HCT116 (cell line): Measurements from ENCODE around the gene PCDHGA1. TPM values are rescaled to one million over a fixed set of nuclear protein-coding genes. Genes with fewer than 3 reads are reported as not detected.

ENCODE experiments used
- CBX3 ChIP-seq: IDR thresholded peaks from 2 replicates; pipeline ENCODE4 v1.6.1; 2012; ENCODE audit warnings: low read depth
- CEBPB ChIP-seq: IDR thresholded peaks from 2 replicates; pipeline ENCODE4 v1.6.1; 2012; ENCODE audit warnings: low read depth
- EGR1 ChIP-seq: IDR thresholded peaks from 2 replicates; pipeline ENCODE4 v1.6.1; 2012; ENCODE audit warnings: low read depth
- MAX ChIP-seq: IDR thresholded peaks from 2 replicates; pipeline ENCODE4 v1.6.1; 2012
- POLR2A ChIP-seq: IDR thresholded peaks from 2 replicates; pipeline ENCODE4 v1.7.0; 2011; ENCODE audit warnings: borderline replicate concordance; ENCODE audit not compliant: insufficient read depth, insufficient read length; ENCODE audit errors: extremely low read depth
- POLR2AphosphoS5 ChIP-seq: IDR thresholded peaks from 2 replicates; pipeline ENCODE4 v1.6.1; 2011; ENCODE audit warnings: mild to moderate bottlenecking, low read depth, low read length, moderate library complexity
- SIN3A ChIP-seq: IDR thresholded peaks from 2 replicates; pipeline ENCODE4 v1.6.1; 2012; ENCODE audit warnings: low read depth
- ZFX ChIP-seq: fragments of 450-650 bp; IDR thresholded peaks from 2 replicates; pipeline ENCODE4 v1.6.1; 2017
- ZNF274 ChIP-seq: fragments of 200-500 bp; sonication (Bioruptor generic); IDR thresholded peaks from 2 replicates; pipeline ENCODE4 v1.6.1; 2014; ENCODE audit warnings: mild to moderate bottlenecking, low read depth, low read length, inconsistent platforms
- total RNA-seq: library from RNA; stranded (reverse); gene quantifications from one replicate; pipeline ENCODE4 v1.2.1, GENCODE V29; 2021; ENCODE audit not compliant: unreplicated experiment
- TF ChIP-seq, protein P1 (sequence below), 3 experiments: fragments of 200-600 bp in 1 of 3; sonication (generic) in 1 of 3; IDR thresholded peaks in 2 of 3; conservative IDR thresholded peaks in 1 of 3; 2 replicates each; pipeline ENCODE4 v1.5.1; 2012 to 2017; ENCODE audit warnings: low read depth in 2 of 3, low read length in 2 of 3, antibody characterized with exemption in 1 of 3, borderline replicate concordance in 1 of 3, control low read depth in 1 of 3, mild to moderate bottlenecking in 1 of 3, mixed read lengths in 1 of 3, mixed run types in 1 of 3, moderate library complexity in 1 of 3; ENCODE audit not compliant: insufficient read depth in 1 of 3
- TF ChIP-seq, protein P2 (sequence below): IDR thresholded peaks from 2 replicates; pipeline ENCODE4 v1.6.1; 2012; ENCODE audit warnings: low read depth

PCDHGA1 gene
- total RNA-seq, 1 experiment from 2014 or later: 0.05 TPM

DNA sequence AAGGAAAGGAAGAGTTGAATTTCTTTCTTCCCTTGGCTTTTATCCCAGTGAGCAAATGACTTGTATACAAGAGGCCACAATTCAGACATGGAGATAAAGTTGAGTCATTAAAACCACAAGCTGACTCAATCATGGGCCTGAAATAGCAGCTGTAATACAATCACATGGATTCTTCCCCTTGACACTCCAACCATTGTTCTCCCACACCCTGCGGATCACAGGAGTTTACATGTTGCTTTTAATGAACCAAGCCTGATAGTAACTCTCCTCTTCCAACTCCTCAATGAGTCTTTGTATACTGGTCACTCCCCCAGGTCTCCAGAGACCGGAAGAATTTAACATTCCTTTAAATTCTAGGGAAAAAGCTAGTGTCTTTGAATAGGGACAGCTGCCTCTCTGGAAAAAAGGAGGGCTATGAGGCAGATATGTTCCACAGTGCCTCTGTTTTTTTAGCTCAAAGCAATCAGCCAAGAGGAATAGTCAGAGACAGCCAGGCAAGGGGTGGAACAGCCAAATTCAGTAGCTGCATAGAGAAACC lies 191.0 kb downstream of the PCDHGA1 start (continued):
- TF ChIP-seq, protein P1, sequence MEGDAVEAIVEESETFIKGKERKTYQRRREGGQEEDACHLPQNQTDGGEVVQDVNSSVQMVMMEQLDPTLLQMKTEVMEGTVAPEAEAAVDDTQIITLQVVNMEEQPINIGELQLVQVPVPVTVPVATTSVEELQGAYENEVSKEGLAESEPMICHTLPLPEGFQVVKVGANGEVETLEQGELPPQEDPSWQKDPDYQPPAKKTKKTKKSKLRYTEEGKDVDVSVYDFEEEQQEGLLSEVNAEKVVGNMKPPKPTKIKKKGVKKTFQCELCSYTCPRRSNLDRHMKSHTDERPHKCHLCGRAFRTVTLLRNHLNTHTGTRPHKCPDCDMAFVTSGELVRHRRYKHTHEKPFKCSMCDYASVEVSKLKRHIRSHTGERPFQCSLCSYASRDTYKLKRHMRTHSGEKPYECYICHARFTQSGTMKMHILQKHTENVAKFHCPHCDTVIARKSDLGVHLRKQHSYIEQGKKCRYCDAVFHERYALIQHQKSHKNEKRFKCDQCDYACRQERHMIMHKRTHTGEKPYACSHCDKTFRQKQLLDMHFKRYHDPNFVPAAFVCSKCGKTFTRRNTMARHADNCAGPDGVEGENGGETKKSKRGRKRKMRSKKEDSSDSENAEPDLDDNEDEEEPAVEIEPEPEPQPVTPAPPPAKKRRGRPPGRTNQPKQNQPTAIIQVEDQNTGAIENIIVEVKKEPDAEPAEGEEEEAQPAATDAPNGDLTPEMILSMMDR (IDR thresholded peaks at IDR 0.05 in 2 of 3, conservative IDR thresholded peaks at IDR 0.05 in 1 of 3; ENCODE audit: borderline replicate concordance in 1 of 3, insufficient read depth in 1 of 3, low read depth in 2 of 3, low read length in 2 of 3): no peak
- TF ChIP-seq ZFX (no peak), POLR2AphosphoS5 (peak; percentile 69; the same call in 1 of the 2 replicates), POLR2A (no peak), ZNF274 (no peak), CEBPB (peak; percentile 95), CBX3 (peak; percentile 99), EGR1 (peak; percentile 52; the same call in 1 of the 2 replicates), SIN3A (peak; percentile 98), MAX (peak; percentile 94)
- TF ChIP-seq, protein P2, sequence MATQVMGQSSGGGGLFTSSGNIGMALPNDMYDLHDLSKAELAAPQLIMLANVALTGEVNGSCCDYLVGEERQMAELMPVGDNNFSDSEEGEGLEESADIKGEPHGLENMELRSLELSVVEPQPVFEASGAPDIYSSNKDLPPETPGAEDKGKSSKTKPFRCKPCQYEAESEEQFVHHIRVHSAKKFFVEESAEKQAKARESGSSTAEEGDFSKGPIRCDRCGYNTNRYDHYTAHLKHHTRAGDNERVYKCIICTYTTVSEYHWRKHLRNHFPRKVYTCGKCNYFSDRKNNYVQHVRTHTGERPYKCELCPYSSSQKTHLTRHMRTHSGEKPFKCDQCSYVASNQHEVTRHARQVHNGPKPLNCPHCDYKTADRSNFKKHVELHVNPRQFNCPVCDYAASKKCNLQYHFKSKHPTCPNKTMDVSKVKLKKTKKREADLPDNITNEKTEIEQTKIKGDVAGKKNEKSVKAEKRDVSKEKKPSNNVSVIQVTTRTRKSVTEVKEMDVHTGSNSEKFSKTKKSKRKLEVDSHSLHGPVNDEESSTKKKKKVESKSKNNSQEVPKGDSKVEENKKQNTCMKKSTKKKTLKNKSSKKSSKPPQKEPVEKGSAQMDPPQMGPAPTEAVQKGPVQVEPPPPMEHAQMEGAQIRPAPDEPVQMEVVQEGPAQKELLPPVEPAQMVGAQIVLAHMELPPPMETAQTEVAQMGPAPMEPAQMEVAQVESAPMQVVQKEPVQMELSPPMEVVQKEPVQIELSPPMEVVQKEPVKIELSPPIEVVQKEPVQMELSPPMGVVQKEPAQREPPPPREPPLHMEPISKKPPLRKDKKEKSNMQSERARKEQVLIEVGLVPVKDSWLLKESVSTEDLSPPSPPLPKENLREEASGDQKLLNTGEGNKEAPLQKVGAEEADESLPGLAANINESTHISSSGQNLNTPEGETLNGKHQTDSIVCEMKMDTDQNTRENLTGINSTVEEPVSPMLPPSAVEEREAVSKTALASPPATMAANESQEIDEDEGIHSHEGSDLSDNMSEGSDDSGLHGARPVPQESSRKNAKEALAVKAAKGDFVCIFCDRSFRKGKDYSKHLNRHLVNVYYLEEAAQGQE: no peak
